ENCODE data around the gene UBE2E2. TPM values are rescaled to one million over a fixed set of nuclear protein-coding genes. Genes with fewer than 3 reads are reported as not detected.

Gene UBE2E2
- total RNA-seq, 2 experiments from 2014 or later, result 41.1 to 48.8 TPM

DNA sequence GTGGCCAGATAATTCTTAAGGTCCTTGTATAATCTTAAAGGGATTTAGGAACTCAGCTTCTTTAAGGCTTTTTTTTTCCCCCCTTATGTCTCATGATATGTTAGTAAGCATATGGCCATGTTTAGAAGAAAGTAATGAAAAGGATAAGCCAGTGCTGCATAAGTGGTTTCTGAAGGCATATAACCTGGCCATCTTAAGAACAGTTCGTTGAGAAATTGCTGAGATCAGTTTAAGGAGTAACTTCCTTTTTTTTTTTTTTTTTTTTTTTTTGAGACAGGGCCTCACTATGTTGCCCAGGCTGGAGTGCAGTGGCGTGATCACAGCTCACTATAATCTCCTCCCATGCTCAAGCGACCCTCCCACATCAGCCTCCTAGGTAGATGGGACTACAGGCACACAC, 51.7 kb downstream of the UBE2E2 start:
- Histone ChIP-seq H3K4me1 (ENCODE audit: insufficient read depth, low read length, poor library complexity, severe bottlenecking) (peaks cover 12% of the 10 kb centered on the region), H2AFZ (ENCODE audit: low read length) (no peak overlapping the region), H3K4me2 (ENCODE audit: low read length) (no peak overlapping the region), H3K9me3 (ENCODE audit: low read length) (no peaks in the 10 kb centered on the region), H3K36me3 (ENCODE audit: insufficient read depth, low read length) (peaks cover 7% of the 10 kb centered on the region; the same call in 1 of the 2 replicates), H3K9me2 (ENCODE audit: insufficient read depth, low read length) (no peaks in the 10 kb centered on the region), H3K4me3 (ENCODE audit: low read depth, low read length, poor library complexity, severe bottlenecking) (no peak overlapping the region), H4K20me1 (ENCODE audit: insufficient read depth, low read length) (peaks cover 8% of the 10 kb centered on the region; the same call in 1 of the 2 replicates), H3K79me2 (ENCODE audit: insufficient read depth, low read depth, low read length) (peaks cover 81% of the 10 kb centered on the region), H3K27ac (ENCODE audit: low read depth, low read length, poor library complexity, severe bottlenecking) (no peak overlapping the region)
- CTCF ChIA-PET (ENCODE audit: unreplicated experiment), result no interaction called here
- POLR2A ChIA-PET, result interaction anchor here (0.5 to 2.2 kb wide), 9 partner anchors 8 to 364 kb away, joined by 3 to 7 read pairs (median 3); no protein-coding TSS in a partner anchor
- no TSS peak for BruUV-seq (replicated peaks)
- TF ChIP-seq, protein P1, sequence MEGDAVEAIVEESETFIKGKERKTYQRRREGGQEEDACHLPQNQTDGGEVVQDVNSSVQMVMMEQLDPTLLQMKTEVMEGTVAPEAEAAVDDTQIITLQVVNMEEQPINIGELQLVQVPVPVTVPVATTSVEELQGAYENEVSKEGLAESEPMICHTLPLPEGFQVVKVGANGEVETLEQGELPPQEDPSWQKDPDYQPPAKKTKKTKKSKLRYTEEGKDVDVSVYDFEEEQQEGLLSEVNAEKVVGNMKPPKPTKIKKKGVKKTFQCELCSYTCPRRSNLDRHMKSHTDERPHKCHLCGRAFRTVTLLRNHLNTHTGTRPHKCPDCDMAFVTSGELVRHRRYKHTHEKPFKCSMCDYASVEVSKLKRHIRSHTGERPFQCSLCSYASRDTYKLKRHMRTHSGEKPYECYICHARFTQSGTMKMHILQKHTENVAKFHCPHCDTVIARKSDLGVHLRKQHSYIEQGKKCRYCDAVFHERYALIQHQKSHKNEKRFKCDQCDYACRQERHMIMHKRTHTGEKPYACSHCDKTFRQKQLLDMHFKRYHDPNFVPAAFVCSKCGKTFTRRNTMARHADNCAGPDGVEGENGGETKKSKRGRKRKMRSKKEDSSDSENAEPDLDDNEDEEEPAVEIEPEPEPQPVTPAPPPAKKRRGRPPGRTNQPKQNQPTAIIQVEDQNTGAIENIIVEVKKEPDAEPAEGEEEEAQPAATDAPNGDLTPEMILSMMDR (conservative IDR thresholded peaks at IDR 0.05; ENCODE audit: low read length), result no peak
- TF ChIP-seq EZH2phosphoT487 (IDR thresholded peaks at IDR 0.05; ENCODE audit: borderline replicate concordance, low read depth, low read length), result no peak
- no peak for DNase-seq (ENCODE audit: low spot score)
- intact Hi-C loops (cut with micrococcal nuclease; ENCODE audit: unreplicated experiment), result no loop called here

DNA sequence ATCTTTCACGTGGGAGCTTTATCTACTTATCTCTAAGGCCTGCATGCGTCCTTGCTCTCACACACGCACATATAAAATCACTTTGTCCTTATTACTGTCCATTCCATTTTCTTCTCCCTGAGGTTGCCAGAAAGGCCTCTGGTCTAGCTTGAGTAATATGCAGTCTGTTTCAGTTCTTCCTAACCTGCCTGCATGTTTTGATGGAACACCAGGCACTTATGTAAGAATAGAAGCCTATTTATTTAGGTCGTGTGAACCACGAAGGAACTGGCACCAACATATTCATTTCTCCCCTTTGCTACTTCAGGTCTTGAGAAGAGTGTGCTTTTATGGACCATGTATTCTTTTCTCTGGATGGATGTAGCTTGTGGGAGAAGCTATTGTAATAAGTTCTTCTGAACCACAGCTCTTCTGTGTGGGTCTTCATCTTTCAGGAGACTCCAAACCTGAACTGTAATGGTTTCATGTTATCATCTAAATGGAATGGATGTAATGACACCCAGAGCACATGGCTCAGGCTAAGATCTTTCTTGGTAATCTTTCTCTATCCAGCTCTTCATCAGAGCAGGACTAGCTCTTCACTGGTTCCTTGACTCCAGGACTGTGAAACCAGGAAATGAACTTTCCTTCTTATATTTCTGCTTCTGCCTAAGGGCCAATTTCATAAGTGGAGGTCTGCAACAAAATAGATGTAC, 53.8 kb downstream of the UBE2E2 start:
- POLR2A ChIA-PET, result interaction anchor here (0.7 to 2.4 kb wide), 8 partner anchors 8 to 221 kb away, joined by 3 to 10 read pairs (median 4); no protein-coding TSS in a partner anchor
- no peak overlapping the region for H3K4me3 ChIP-seq (ENCODE audit: low read depth, low read length, poor library complexity, severe bottlenecking)
- H3K79me2 ChIP-seq (ENCODE audit: insufficient read depth, low read depth, low read length), result peaks cover 79% of the 10 kb centered on the region
- 0 out of 2 replicates have a peak, but pooled peaks cover 1% of the 10 kb centered on the region for H3K9me3 ChIP-seq (ENCODE audit: low read length)
- intact Hi-C loops (cut with micrococcal nuclease; ENCODE audit: unreplicated experiment), result no loop called here
- CTCF ChIA-PET (ENCODE audit: unreplicated experiment), result no interaction called here
- TF ChIP-seq, protein P1 (conservative IDR thresholded peaks at IDR 0.05; ENCODE audit: low read length), result no peak
- no peak for TF ChIP-seq EZH2phosphoT487 (IDR thresholded peaks at IDR 0.05; ENCODE audit: borderline replicate concordance, low read depth, low read length)
- no TSS peak for BruUV-seq (replicated peaks)
- H3K36me3 ChIP-seq (ENCODE audit: insufficient read depth, low read length), result peaks cover 9% of the 10 kb centered on the region; the same call in 1 of the 2 replicates
- peaks cover 4% of the 10 kb centered on the region; the same call in 1 of the 2 replicates for H4K20me1 ChIP-seq (ENCODE audit: insufficient read depth, low read length)
- DNase-seq (ENCODE audit: low spot score), result no peak
- no peaks in the 10 kb centered on the region for H3K9me2 ChIP-seq (ENCODE audit: insufficient read depth, low read length)
- no peak overlapping the region for H3K27ac ChIP-seq (ENCODE audit: low read depth, low read length, poor library complexity, severe bottlenecking)
- H3K4me2 ChIP-seq (ENCODE audit: low read length), result no peak overlapping the region
- no peak overlapping the region for H2AFZ ChIP-seq (ENCODE audit: low read length)
- H3K4me1 ChIP-seq (ENCODE audit: insufficient read depth, low read length, poor library complexity, severe bottlenecking), result peaks cover 7% of the 10 kb centered on the region

DNA sequence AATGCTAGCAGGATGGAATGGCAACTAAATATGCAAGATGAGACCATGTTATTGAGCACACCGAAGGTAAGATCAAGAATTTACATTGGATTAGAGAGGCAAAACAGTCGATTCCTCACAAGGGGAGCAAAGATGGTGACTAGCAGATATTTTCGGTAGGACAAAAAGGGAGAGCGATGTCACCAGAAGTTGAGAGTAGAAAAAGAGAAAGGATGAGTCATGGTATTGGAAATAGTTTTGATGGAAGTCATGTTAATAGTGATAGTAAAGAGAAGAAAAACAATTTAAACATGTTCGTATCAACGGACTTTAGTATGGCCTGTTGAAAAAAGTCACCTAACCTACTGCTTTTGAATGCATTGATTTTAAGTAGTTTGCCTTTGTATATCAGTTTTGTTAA, 55.0 kb downstream of the UBE2E2 start:
- peaks cover 3% of the 10 kb centered on the region; the same call in 1 of the 2 replicates for H4K20me1 ChIP-seq (ENCODE audit: insufficient read depth, low read length)
- intact Hi-C loops (cut with micrococcal nuclease; ENCODE audit: unreplicated experiment), result no loop called here
- no peaks in the 10 kb centered on the region for H3K9me2 ChIP-seq (ENCODE audit: insufficient read depth, low read length)
- CTCF ChIA-PET (ENCODE audit: unreplicated experiment), result no interaction called here
- DNase-seq (ENCODE audit: low spot score), result no peak
- H3K27ac ChIP-seq (ENCODE audit: low read depth, low read length, poor library complexity, severe bottlenecking), result no peak overlapping the region
- peaks cover 14% of the 10 kb centered on the region for H3K36me3 ChIP-seq (ENCODE audit: insufficient read depth, low read length)
- POLR2A ChIA-PET, result interaction anchor here (0.6 to 2.4 kb wide), 4 partner anchors 16 to 37 kb away, joined by 3 to 10 read pairs (median 4); no protein-coding TSS in a partner anchor
- no peak overlapping the region for H3K4me2 ChIP-seq (ENCODE audit: low read length)
- no peak overlapping the region for H2AFZ ChIP-seq (ENCODE audit: low read length)
- 0 out of 2 replicates have a peak, but pooled peaks cover 10% of the 10 kb centered on the region for H3K9me3 ChIP-seq (ENCODE audit: low read length)
- peaks cover 7% of the 10 kb centered on the region for H3K4me1 ChIP-seq (ENCODE audit: insufficient read depth, low read length, poor library complexity, severe bottlenecking)
- H3K4me3 ChIP-seq (ENCODE audit: low read depth, low read length, poor library complexity, severe bottlenecking), result no peak overlapping the region
- peaks cover 82% of the 10 kb centered on the region for H3K79me2 ChIP-seq (ENCODE audit: insufficient read depth, low read depth, low read length)
- TF ChIP-seq, protein P1 (conservative IDR thresholded peaks at IDR 0.05; ENCODE audit: low read length), result no peak
- TF ChIP-seq EZH2phosphoT487 (IDR thresholded peaks at IDR 0.05; ENCODE audit: borderline replicate concordance, low read depth, low read length), result no peak
- BruUV-seq (replicated peaks), result no TSS peak

All from OCI-LY7 (cell line).